OCI-LY3 (cell line): Measurements from ENCODE around the gene SEMA6A.

ENCODE experiments used
- EZH2phosphoT487 ChIP-seq: fragments of 200-600 bp; shearing (Covaris generic); IDR thresholded peaks from 2 replicates; pipeline ENCODE4 v1.6.1; 2018; ENCODE audit warnings: antibody characterized with exemption, mixed run types, low read depth
- TF ChIP-seq, protein P1 (sequence below): fragments of 200-600, 300-600 bp; sonication (generic); IDR thresholded peaks from 2 replicates; pipeline ENCODE4 v1.5.1; 2014; ENCODE audit warnings: antibody characterized with exemption, low read length, low read depth

DNA sequence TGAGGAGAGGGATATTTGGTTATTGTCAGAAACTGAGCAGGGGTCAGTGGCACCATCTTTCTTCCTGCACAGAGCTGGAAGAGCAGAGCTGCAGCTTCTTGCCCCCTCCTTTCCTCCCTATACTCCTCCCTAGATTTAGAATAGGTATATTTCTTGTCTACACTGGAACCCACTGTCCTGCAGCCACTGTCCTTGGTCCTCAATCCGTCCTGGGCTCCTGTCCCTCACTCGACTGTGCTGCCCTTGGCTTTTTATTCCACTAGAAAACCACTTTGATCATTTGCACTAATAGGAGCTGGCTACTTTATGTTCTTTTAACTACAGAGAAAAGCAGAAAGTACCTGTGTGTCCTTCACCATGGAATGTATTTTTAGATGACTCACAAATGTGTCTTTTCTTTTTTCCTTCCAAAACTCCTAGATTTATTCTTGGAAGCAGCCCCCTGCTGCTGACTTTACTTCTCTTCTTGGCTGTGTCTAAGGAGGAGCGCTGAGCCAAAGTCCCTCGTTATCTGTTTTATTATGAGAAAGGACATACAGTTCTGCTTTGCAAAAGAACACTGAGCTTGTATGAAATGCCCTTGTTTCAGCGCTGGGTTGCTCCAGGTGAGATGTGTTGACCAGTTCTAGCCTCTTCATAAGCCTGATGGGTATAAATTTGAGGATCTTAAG lies 150.9 kb downstream of the SEMA6A start:
- TF ChIP-seq, protein P1, sequence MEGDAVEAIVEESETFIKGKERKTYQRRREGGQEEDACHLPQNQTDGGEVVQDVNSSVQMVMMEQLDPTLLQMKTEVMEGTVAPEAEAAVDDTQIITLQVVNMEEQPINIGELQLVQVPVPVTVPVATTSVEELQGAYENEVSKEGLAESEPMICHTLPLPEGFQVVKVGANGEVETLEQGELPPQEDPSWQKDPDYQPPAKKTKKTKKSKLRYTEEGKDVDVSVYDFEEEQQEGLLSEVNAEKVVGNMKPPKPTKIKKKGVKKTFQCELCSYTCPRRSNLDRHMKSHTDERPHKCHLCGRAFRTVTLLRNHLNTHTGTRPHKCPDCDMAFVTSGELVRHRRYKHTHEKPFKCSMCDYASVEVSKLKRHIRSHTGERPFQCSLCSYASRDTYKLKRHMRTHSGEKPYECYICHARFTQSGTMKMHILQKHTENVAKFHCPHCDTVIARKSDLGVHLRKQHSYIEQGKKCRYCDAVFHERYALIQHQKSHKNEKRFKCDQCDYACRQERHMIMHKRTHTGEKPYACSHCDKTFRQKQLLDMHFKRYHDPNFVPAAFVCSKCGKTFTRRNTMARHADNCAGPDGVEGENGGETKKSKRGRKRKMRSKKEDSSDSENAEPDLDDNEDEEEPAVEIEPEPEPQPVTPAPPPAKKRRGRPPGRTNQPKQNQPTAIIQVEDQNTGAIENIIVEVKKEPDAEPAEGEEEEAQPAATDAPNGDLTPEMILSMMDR: no peak
- no peak for TF ChIP-seq EZH2phosphoT487
